K562 (cell line): ENCODE results near the gene EML5. TPM values are rescaled to one million over a fixed set of nuclear protein-coding genes. Genes with fewer than 3 reads are reported as not detected.
A peak's percentile ranks its signal among the peaks of the same experiment; 100 is the strongest.

Source experiments
- CHD7 ChIP-seq: fragments of 200-600 bp; sonication (generic); IDR thresholded peaks from one replicate; pipeline ENCODE4 v1.6.1; 2012; ENCODE audit warnings: mild to moderate bottlenecking, low read depth, low read length, inconsistent platforms
- EGR1 ChIP-seq: fragments of 450-650 bp; conservative IDR thresholded peaks from 2 replicates; pipeline ENCODE4 v1.6.1; 2017; ENCODE audit warnings: mild to moderate bottlenecking
- MCM2 ChIP-seq: fragments of 450-650 bp; IDR thresholded peaks from 2 replicates; pipeline ENCODE4 v1.6.1; 2017; ENCODE audit warnings: low read depth, mild to moderate bottlenecking
- NFE2L1 ChIP-seq: fragments of 450-650 bp; IDR thresholded peaks from 2 replicates; pipeline ENCODE4 v1.6.1; 2016; ENCODE audit warnings: missing genetic modification characterization, low read depth, mild to moderate bottlenecking, missing compliant biosample characterization, moderate library complexity, borderline replicate concordance
- POLR2B ChIP-seq: fragments of 450-650 bp; IDR thresholded peaks from 2 replicates; pipeline ENCODE4 v1.6.1; 2018; ENCODE audit warnings: low read depth; ENCODE audit not compliant: partially characterized antibody
- PYGO2 ChIP-seq: fragments of 450-650 bp; IDR thresholded peaks from 2 replicates; pipeline ENCODE4 v1.6.1; 2016; ENCODE audit warnings: mild to moderate bottlenecking, missing genetic modification characterization, moderate library complexity, missing compliant biosample characterization
- RERE ChIP-seq: sonication (generic); formaldehyde crosslinking; IDR thresholded peaks from 2 replicates; pipeline ENCODE4 v1.8.0; 2023; ENCODE audit warnings: missing genetic modification reagents, mild to moderate bottlenecking, borderline replicate concordance
- SAP30 ChIP-seq: fragments of 200-600 bp; sonication (generic); IDR thresholded peaks from 2 replicates; pipeline ENCODE4 v1.6.1; 2012; ENCODE audit warnings: borderline replicate concordance, low read depth, mild to moderate bottlenecking, moderate library complexity, low read length, control low read depth, inconsistent platforms; ENCODE audit not compliant: insufficient read depth, poor library complexity, severe bottlenecking
- SIN3A ChIP-seq, 2 experiments: fragments of 150-350 bp in 1 of 2; IDR thresholded peaks; 2 replicates each; pipeline ENCODE4 v1.6.1; 2011 to 2016; ENCODE audit warnings: borderline replicate concordance in 2 of 2, low read depth in 2 of 2, low read length in 2 of 2, mild to moderate bottlenecking in 2 of 2, moderate library complexity in 2 of 2; ENCODE audit not compliant: control insufficient read depth in 1 of 2
- polyA plus RNA-seq, 8 experiments: library from polyadenylated mRNA; depleted of rRNA in 4 of 8; stranded (reverse) in 5 of 8; unstranded in 3 of 8; fragments of >200 nt; fragmentation: Nextera tagmentation in 2 of 8; fragmentation: Illumina TruSeq in 1 of 8; extraction: Ambion mirVana in 2 of 8; extraction: Trizol in 1 of 8; gene quantifications; 2 replicates each; pipeline versions ENCODE4 v1.2.1 to v1.2.3, GENCODE V29; 2011 to 2014; ENCODE audit warnings: inconsistent platforms in 1 of 8, missing spikeins in 1 of 8
- total RNA-seq, 7 experiments: library from RNA; depleted of rRNA in 6 of 7; stranded (reverse); fragments of >200 nt in 6 of 7; fragmentation: Illumina TruSeq in 2 of 7; extraction: Trizol in 2 of 7; gene quantifications; 2 replicates each; pipeline versions ENCODE4 v1.2.1 to v1.2.3, GENCODE V29; 2011 to 2021; ENCODE audit warnings: low replicate concordance in 1 of 7

The EML5 gene
- total and polyA plus RNA-seq, 9 of the 15 experiments (the other 6 are each of a cell fraction or from before 2014, with no cell fraction given) = 0.06 to 0.34 (median 0.22) TPM

- TF ChIP-seq CHD7 (no peak), SAP30 (peak; percentile 21), MCM2 (no peak), RERE (no peak), SIN3A (IDR thresholded peaks at IDR 0.05; ENCODE audit: borderline replicate concordance in 2 of 2, control insufficient read depth in 1 of 2, low read depth in 2 of 2, low read length in 2 of 2) (peak; percentile 67 to 87; a peak in 3 of 4 replicates), NFE2L1 (tag) (no peak), PYGO2 (tag) (no peak), POLR2B (peak; percentile 56), EGR1 (peak; percentile 46)
Measured at GRCh38 chr14:88824314-88825077, 31.7 kb upstream of the EML5 start, which contains the start of gene TTC8 (continued).
